Kidney capillary endothelial cell (primary cell): ENCODE results near the gene SGK2.
"Not testable (repeated sequence)": the region's sequence is repeated elsewhere in the genome, so short reads cannot be mapped to it uniquely, and the experiment has no call there.

ENCODE experiments used
- DNase-seq: peaks from one replicate; pipeline ENCODE4 v3.0.0-alpha.2; 2018; ENCODE audit warnings: low spot score

The SGK2 gene

GRCh38 chr20:43603124-43603523 is 44.3 kb downstream of the SGK2 start:
- DNase-seq, result no peak

GRCh38 chr20:43605715-43606114 is 46.9 kb downstream of the SGK2 start:
- DNase-seq, result no peak

GRCh38 chr20:43607278-43607677 is 48.5 kb downstream of the SGK2 start:
- DNase-seq, result not testable (repeated sequence)

- DNase-seq, result no peak
Observed at GRCh38 chr20:43631598-43631997, 72.8 kb downstream of the SGK2 start.
